Ascending aorta (tissue), 2 donors: ENCODE results near the gene BUD31. TPM values are rescaled to one million over a fixed set of nuclear protein-coding genes. Genes with fewer than 3 reads are reported as not detected.
"Not testable (repeated sequence)": the region's sequence is repeated elsewhere in the genome, so short reads cannot be mapped to it uniquely, and the experiment has no call there.

Experiments
- DNase-seq, 2 donors: peaks; one replicate each; pipeline ENCODE4 v3.0.0-alpha.2; 2019; ENCODE audit warnings: low spot score in 2 of 2
- H3K27ac ChIP-seq, 2 donors: fragments of 200-600 bp; sonication (generic); one replicate each; pipeline ENCODE4 v1.5.1; 2016 to 2017; ENCODE audit warnings: mild to moderate bottlenecking in 1 of 2
- H3K27me3 ChIP-seq: fragments of 200-600 bp; sonication (generic); one replicate; pipeline ENCODE4 v1.5.1; 2017
- H3K36me3 ChIP-seq, 2 donors: fragments of 200-600 bp; sonication (generic); one replicate each; pipeline ENCODE4 v1.5.1; 2016
- H3K4me1 ChIP-seq, 2 donors: fragments of 200-600 bp; sonication (generic); one replicate each; pipeline ENCODE4 v1.5.1; 2016 to 2017; ENCODE audit warnings: mild to moderate bottlenecking in 1 of 2
- H3K4me3 ChIP-seq, 2 donors: fragments of 200-600 bp; sonication (generic); one replicate each; pipeline ENCODE4 v1.5.1; 2016 to 2017; ENCODE audit warnings: mild to moderate bottlenecking in 1 of 2
- H3K9me3 ChIP-seq, 2 donors: fragments of 200-600 bp; sonication (generic); one replicate each; pipeline ENCODE4 v1.5.1; 2016
- intact Hi-C: fragments of 100-400 bp; cut with DNase I; formaldehyde crosslinking; loops from one replicate; pipeline ENCODE4 v1.15.1; 2023
- total RNA-seq: library from RNA; depleted of rRNA; stranded (reverse); fragments of >200 nt; gene quantifications from one replicate; pipeline ENCODE4 v1.1.0, GENCODE V29; 2016
- TF ChIP-seq, protein P1 (sequence below), 3 experiments: fragments of 200-600 bp in 2 of 3; fragments of 450-650 bp in 1 of 3; sonication (generic) in 2 of 3; IDR thresholded peaks; one replicate each; pipeline ENCODE4 v1.5.1; 2016 to 2019; ENCODE audit warnings: antibody characterized with exemption in 3 of 3, mild to moderate bottlenecking in 1 of 3, moderate library complexity in 1 of 3

The BUD31 gene
- total RNA-seq, 1 donor from 2014 or later = 41.3 TPM

DNA sequence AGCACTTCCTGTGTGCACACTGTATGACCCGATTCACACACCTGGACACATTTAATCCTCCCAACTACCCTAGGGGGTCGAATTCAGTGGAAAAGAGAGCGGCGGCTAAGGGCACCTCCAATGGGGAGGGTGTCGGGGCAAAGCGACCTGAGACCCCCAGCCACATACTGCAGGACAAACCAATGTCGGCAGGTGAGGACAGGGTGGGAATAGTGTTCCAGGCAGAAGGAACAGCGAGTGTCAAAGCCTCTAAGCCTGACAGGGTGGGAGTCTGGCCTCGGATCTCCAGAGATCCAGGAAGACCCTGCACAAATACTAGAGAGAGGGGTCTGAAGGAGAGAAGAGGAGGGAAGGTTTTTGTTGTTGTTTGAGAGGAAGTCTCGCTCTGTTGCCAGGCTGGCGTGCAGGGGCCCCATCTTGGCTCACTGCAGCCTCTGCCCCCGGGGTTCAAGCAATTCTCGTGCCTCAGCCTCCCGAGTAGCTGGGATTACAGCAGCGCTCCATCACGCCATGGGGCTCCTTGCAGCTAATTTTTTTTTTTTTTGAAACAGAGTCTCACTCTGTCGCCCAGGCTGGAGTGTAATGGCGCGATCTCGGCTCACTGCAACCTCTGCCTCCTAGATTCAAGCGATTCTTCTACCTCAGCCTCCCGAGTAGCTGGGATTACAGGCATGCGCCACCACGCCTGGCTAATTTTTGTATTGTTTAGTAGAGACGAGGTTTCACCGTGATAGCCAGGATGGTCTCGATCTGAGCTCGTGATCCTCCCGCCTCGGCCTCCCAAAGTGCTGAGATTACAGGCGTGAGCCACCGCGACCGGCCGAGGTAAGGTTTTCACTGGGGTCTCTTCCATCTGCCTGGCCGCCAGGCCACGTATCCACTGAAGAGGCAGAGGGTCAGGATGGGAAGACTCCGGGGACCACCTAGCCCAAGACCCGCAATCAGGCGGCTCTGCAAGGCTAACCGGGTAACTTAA, 35.4 kb upstream of the BUD31 start:
- peak overlapping the region; percentile 88 to 94 for H3K4me3 ChIP-seq
- no peaks in the 10 kb centered on the region for H3K27me3 ChIP-seq
- no peak for DNase-seq
- intact Hi-C loops = no loop called here
- H3K36me3 ChIP-seq = peaks cover 4 to 9% of the 10 kb centered on the region in 2 donors
- H3K9me3 ChIP-seq = no peaks in the 10 kb centered on the region
- peak overlapping the region; percentile 87 to 97 for H3K27ac ChIP-seq
- TF ChIP-seq, protein P1, sequence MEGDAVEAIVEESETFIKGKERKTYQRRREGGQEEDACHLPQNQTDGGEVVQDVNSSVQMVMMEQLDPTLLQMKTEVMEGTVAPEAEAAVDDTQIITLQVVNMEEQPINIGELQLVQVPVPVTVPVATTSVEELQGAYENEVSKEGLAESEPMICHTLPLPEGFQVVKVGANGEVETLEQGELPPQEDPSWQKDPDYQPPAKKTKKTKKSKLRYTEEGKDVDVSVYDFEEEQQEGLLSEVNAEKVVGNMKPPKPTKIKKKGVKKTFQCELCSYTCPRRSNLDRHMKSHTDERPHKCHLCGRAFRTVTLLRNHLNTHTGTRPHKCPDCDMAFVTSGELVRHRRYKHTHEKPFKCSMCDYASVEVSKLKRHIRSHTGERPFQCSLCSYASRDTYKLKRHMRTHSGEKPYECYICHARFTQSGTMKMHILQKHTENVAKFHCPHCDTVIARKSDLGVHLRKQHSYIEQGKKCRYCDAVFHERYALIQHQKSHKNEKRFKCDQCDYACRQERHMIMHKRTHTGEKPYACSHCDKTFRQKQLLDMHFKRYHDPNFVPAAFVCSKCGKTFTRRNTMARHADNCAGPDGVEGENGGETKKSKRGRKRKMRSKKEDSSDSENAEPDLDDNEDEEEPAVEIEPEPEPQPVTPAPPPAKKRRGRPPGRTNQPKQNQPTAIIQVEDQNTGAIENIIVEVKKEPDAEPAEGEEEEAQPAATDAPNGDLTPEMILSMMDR (IDR thresholded peaks at IDR 0.05) = no peak
- H3K4me1 ChIP-seq = peaks cover 0 to 12% of the 10 kb centered on the region in 2 donors

DNA sequence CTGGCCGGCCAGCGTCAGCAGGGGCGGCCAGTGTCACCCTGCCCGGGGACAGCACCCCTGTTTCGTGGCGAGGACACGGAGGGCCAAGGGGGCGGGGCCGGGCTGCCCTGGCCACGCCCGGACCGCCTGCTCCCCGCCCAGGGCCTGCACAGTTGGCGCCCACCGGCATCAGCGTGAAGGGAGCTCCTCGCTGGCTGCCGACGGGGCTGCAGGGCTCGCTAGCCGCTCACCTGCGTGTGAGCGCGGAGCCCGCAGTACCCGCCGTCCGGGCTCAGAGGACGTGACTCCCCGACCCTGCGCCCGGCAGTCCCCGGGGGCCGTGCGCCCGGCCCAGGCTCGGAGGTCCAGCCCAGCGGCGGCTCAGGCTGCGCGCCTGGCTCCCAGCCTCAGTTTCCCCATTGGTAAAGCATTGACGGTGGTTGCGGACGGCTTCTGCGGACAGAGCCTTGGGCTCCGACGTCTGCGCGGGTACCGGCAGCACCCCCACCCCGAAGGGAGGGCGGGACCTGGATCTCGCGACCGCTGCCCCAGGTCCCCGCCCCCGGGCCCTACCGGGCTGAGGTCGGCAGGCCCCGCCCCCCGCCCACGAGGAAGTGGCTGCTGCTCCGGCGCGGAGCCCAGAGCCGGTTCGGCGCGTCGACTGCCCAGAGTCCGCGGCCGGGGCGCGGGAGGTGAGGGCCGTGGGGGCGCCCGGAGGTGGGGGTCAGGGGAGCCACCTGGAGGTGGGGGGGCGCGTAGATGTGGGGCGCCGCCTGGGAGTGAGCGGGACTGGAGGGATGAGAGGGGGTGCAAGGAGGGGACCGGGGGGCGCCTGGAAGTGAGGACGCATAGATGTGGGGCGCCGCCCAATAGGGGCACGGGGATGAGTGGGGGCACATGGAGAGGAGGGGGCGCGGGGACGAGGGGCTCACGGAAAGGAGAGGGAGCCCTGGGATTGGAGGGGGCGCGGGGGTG, 34.4 kb upstream of the BUD31 start, which contains the start of gene ARPC1B:
TSS of gene ARPC1B (plus strand) at position 620 of the 954 bp plus-strand sequence. CDS start 10,985 bp downstream, outside the sequence.
- peak; percentile 47 to 92 for DNase-seq
- intact Hi-C loops = loop anchor here (1.0 kb wide), 2 partner anchors 34 to 49 kb away; partner anchors contain the start of genes ARPC1A, BUD31 and PDAP1
- H3K36me3 ChIP-seq = peaks cover 4 to 9% of the 10 kb centered on the region in 2 donors
- no peaks in the 10 kb centered on the region for H3K27me3 ChIP-seq
- H3K27ac ChIP-seq = peak within 1 kb of the TSS; percentile 87 to 97
- TF ChIP-seq, protein P1 (IDR thresholded peaks at IDR 0.05) = no peak
- peaks cover under 1 to 17% of the 10 kb centered on the region in 2 donors for H3K4me1 ChIP-seq
- no peaks in the 10 kb centered on the region for H3K9me3 ChIP-seq
- peak within 1 kb of the TSS; percentile 88 to 94 for H3K4me3 ChIP-seq

DNA sequence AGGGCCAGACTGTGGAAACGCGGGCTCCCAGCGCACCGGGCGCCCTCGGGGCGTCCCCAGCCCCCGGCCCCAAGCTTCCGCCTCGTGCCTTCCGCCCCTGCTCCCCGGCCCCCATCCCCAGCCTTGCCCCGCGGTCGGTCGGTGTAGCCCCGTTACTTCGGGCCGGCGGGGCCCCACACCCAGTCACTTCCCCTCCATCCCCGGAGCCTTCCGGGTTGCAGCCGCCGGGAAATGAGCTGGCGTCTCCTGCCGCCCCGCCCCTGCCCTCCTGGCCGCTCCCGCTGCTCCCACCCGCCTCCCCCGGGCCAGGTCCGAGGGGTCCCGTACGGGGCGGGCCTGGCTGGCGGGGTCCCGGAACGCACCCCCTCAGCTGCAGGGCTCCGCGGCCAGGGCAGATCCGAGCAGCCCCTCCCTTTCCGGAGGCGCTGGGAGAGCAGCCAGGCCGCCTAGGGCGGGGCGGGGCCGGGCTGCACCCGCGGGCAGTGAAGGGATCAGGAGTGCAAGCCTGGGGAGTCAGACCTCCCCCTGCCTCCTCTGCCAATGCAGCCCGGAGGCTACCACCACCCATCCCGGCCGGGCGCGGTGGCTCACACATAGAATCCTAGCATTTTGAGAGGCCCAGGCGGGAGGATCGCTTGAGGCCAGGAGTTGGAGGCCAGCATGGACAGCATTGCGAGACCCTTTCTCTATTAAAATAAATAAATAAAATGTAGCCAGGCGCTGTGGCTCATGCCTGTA, 33.5 kb upstream of the BUD31 start:
- intact Hi-C loops = loop anchor here (1.0 kb wide), 2 partner anchors 33 to 50 kb away; partner anchors contain the start of genes ARPC1A, BUD31 and PDAP1
- H3K4me1 ChIP-seq = peaks cover 9 to 26% of the 10 kb centered on the region in 2 donors
- peaks cover 4 to 9% of the 10 kb centered on the region in 2 donors for H3K36me3 ChIP-seq
- H3K4me3 ChIP-seq = peak overlapping the region; percentile 88 to 94
- no peaks in the 10 kb centered on the region for H3K9me3 ChIP-seq
- no peaks in the 10 kb centered on the region for H3K27me3 ChIP-seq
- TF ChIP-seq, protein P1 (IDR thresholded peaks at IDR 0.05) = no peak
- peak; percentile 51 to 87 for DNase-seq
- H3K27ac ChIP-seq = peak overlapping the region; percentile 87 to 97

DNA sequence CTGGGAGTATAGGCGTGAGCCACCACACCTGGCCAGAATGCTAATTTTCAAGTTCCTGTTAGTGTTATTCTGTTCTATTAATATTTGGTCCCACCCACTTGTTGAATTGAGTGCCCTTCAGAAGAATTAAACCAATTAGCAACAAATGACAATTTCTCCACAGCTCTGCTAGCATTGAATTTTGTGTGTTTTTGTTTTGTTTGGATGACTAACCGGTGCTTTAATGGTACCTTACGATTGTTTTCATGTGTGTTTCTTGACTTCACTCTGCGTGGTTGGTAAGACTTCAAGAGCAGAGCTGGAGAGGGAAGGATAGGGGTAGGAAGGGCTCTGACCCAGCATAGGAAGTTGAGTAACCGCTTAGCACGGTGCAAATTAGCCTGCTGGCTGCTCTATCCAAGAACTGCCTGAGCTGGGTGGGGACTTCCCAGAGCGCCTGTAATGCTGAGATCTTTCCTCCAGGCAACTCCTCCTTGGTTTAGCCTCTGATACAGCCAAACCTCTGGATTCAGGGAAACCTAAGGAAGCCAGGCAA, 29.7 kb upstream of the BUD31 start:
- Histone ChIP-seq H3K4me3 (peak overlapping the region; percentile 28 to 42), H3K4me1 (peaks cover 19 to 39% of the 10 kb centered on the region in 2 donors), H3K9me3 (no peaks in the 10 kb centered on the region), H3K36me3 (peaks cover 4 to 9% of the 10 kb centered on the region in 2 donors), H3K27ac (peak overlapping the region; percentile 93 to 96), H3K27me3 (no peaks in the 10 kb centered on the region)
- intact Hi-C loops = no loop called here
- TF ChIP-seq, protein P1 (IDR thresholded peaks at IDR 0.05) = peak in 1 of 3 experiments; percentile 10
- DNase-seq = peak; percentile 56 to 94

DNA sequence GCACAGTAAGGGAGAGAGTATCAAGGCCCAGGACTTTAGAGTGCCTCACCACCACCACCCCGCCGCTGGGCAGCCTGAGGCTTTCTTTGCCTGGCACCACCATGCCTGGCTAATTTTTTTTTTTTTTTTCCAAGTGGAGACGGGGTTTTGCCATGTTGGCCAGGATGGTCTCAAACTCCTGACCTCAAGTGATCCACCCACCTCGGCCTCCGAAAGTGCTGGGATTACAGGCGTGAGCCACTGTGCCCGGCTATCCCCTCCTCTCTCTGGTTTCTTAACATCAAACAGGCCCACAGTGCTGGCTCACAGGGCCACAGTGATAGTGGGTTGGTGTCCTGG, 29.1 kb upstream of the BUD31 start:
- H3K36me3 ChIP-seq, DNase-seq, intact Hi-C loops, H3K27me3 ChIP-seq, H3K9me3 ChIP-seq: not testable (repeated sequence)
- H3K27ac ChIP-seq = peak overlapping the region; percentile 93 to 96
- H3K4me3 ChIP-seq = peak overlapping the region; percentile 28 to 42
- H3K4me1 ChIP-seq = peaks cover 19 to 39% of the 10 kb centered on the region in 2 donors
